GM18498 (cell line): ENCODE measurements around the gene SUPT3H.
"Not testable (repeated sequence)": the region's sequence is repeated elsewhere in the genome, so short reads cannot be mapped to it uniquely, and the experiment has no call there.

ENCODE experiments used
- ATAC-seq: cut with Tn5 transposase; IDR thresholded peaks from one replicate; pipeline ENCODE4 v1.9.1; 2021; ENCODE audit warnings: mild to moderate bottlenecking, moderate library complexity; ENCODE audit not compliant: unreplicated experiment

Gene SUPT3H

GRCh38 chr6:45327956-45328522 lies 49.7 kb downstream of the SUPT3H start, which contains the start of gene RUNX2:
Gene RUNX2, plus strand, starts transcription at chr6:45328330. Its CDS starts 397 bp downstream, at chr6:45328727.
- ATAC-seq: no peak

- ATAC-seq: no peak
These were observed 50.9 kb downstream of the SUPT3H start for GRCh38 chr6:45326698-45327417.

- ATAC-seq: no peak
These were observed 54.0 kb downstream of the SUPT3H start for GRCh38 chr6:45323656-45324224.

- no peak for ATAC-seq
These were observed 57.4 kb downstream of the SUPT3H start for GRCh38 chr6:45320349-45320748.

GRCh38 chr6:45314146-45314545 lies 63.6 kb downstream of the SUPT3H start:
- no peak for ATAC-seq

GRCh38 chr6:45310118-45310788 lies 67.5 kb downstream of the SUPT3H start:
- no peak for ATAC-seq

- no peak for ATAC-seq
These were observed 72.2 kb downstream of the SUPT3H start for GRCh38 chr6:45305546-45305945.

GRCh38 chr6:45302832-45303231 lies 74.9 kb downstream of the SUPT3H start:
- ATAC-seq: no peak

GRCh38 chr6:45301348-45302142 lies 76.2 kb downstream of the SUPT3H start:
- no peak for ATAC-seq

- no peak for ATAC-seq
These were observed 77.0 kb downstream of the SUPT3H start for GRCh38 chr6:45300736-45301135.

- no peak for ATAC-seq
These were observed 78.6 kb downstream of the SUPT3H start for GRCh38 chr6:45299096-45299581.

GRCh38 chr6:45297320-45297719 lies 80.4 kb downstream of the SUPT3H start:
- no peak for ATAC-seq

GRCh38 chr6:45294065-45294701 lies 83.6 kb downstream of the SUPT3H start:
- not testable (repeated sequence) for ATAC-seq

- no peak for ATAC-seq
These were observed 84.4 kb downstream of the SUPT3H start for GRCh38 chr6:45293306-45293705.

- ATAC-seq: no peak
These were observed 87.8 kb downstream of the SUPT3H start for GRCh38 chr6:45289751-45290514.

GRCh38 chr6:45286707-45287106 lies 91.0 kb downstream of the SUPT3H start:
- ATAC-seq: not testable (repeated sequence)

- ATAC-seq: no peak
These were observed 99.4 kb downstream of the SUPT3H start for GRCh38 chr6:45278367-45278766.

- not testable (repeated sequence) for ATAC-seq
These were observed 100.0 kb downstream of the SUPT3H start for GRCh38 chr6:45277741-45278140.

- no peak for ATAC-seq
These were observed 102.4 kb downstream of the SUPT3H start for GRCh38 chr6:45275358-45275757.
